ENCODE measurements around the gene FITM1.

FITM1 gene

DNA sequence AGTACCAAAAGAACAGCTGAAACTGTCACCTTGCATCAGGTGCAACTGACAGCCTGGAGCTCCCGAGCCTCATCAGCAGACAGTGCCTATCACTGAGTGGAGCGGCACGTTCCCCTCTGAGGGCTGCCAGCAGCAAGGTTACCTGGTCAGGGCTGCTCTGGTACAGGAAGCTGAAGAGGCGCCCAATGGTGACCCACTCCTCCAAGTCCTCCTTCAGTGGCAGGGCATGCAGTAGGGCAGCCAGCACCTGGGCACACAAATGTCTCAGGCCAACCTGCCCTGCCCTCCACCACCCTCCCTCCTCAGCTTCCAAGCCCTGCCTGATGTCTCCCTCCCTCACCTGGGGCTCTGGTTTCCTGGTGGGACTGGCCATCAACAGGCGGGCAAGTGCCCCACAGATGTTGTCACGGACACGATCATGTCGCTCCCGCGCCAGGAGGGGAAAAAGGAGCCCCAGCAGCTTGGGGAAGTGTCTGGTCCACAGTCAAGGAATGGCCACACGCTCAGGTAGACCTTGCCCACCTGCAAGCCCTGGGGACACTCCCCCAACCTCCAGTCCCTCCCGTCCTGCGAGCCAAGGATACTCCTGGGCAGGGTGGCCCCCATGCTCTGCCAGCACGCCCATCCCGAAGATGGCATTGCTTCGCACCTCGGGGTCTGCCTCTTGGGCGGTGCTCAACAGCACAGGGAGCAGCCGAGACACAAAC, 51.1 kb downstream of the FITM1 start:
- in situ Hi-C loops (cut with HindIII; ENCODE audit: low sequenced_read_pairs) = no loop called here
- no peak for DNase-seq (ENCODE audit: low read depth, low spot score)
- TF ChIP-seq, protein P1, sequence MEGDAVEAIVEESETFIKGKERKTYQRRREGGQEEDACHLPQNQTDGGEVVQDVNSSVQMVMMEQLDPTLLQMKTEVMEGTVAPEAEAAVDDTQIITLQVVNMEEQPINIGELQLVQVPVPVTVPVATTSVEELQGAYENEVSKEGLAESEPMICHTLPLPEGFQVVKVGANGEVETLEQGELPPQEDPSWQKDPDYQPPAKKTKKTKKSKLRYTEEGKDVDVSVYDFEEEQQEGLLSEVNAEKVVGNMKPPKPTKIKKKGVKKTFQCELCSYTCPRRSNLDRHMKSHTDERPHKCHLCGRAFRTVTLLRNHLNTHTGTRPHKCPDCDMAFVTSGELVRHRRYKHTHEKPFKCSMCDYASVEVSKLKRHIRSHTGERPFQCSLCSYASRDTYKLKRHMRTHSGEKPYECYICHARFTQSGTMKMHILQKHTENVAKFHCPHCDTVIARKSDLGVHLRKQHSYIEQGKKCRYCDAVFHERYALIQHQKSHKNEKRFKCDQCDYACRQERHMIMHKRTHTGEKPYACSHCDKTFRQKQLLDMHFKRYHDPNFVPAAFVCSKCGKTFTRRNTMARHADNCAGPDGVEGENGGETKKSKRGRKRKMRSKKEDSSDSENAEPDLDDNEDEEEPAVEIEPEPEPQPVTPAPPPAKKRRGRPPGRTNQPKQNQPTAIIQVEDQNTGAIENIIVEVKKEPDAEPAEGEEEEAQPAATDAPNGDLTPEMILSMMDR (IDR thresholded peaks at IDR 0.05; ENCODE audit: low read depth, low read length) = no peak
- no peak overlapping the region for H3K4me3 ChIP-seq (ENCODE audit: low read depth, low read length)

All from astrocyte of the spinal cord (primary cell).